HG02852 (cell line): Measurements from ENCODE around the gene LCE1C.

Experiments
- ATAC-seq: cut with Tn5 transposase; IDR thresholded peaks from one replicate; pipeline ENCODE4 v1.9.1; 2021; ENCODE audit warnings: mild to moderate bottlenecking, moderate library complexity; ENCODE audit not compliant: unreplicated experiment

The LCE1C gene

GRCh38 chr1:152806576-152806975 is at the start of gene LCE1C:
LCE1C (minus strand) TSS chr1:152806651; CDS start chr1:152805478, 1,173 bp downstream.
- ATAC-seq: no peak

DNA sequence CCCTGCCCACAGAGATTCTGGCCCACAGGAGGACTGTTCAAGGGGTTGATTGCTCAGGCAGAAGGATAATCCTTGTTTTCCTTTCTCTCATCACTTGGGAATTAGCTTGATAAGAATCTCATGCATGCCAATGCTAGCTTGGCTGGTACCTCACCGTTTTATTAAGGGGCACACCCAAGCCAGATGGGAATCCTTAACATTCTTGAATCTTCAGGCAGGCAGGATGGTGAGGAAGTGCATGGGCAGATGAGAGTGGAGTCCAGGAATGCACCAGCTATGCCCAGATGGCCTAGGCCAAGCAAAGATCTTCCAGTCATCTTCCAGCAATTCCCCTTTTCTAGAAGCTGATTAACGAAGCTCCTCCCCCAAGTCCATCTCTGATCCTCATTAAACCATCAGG is 49.2 kb upstream of the LCE1C start:
- ATAC-seq: no peak

GRCh38 chr1:152842556-152842955 is 36.1 kb upstream of the LCE1C start, which contains the start of gene LCE6A:
LCE6A (plus strand) TSS chr1:152842856; CDS start chr1:152843521, 665 bp downstream.
- ATAC-seq: no peak

DNA sequence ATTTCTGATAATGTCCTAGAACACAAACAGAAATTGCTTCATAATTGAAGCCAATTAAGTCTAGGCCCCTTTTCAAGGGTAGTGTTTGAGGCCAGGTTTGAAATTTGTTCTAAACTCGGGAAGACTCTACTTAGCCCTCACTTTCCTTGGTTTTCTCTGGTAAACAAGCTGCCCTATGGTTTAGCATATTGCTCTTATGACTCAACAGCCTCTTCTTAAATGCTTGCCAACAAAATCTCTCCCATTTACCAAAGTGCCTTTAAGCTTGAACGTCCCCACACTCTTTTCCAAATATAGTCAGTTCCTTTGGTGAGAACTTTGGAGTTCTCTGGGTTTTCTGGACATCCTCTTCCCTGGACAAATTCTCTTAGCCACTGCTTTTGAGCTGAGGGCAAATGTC is 30.4 kb upstream of the LCE1C start:
- no peak for ATAC-seq

DNA sequence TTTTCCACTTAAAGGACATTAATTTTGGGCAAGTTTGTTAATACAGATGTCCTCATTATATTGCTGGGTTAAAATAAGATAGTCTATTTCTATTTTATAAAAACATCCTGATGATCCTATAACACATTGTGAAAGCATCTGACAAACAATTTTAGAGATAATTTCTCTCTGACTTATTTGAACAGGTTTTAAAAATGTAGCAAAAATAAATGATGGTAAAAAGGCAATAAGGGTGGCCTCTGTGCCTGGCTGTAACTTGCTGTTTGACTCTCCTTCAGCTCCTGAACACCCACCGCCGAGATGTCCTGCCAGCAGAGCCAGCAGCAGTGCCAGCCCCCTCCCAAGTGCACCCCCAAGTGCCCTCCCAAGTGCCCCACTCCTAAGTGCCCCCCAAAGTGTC is 20.7 kb upstream of the LCE1C start, which contains the start of gene LCE1A:
Gene LCE1A, plus strand, starts transcription at position 301 of the 400 bp plus-strand sequence. Its CDS starts 0 bp downstream, at position 301.
- no peak for ATAC-seq

DNA sequence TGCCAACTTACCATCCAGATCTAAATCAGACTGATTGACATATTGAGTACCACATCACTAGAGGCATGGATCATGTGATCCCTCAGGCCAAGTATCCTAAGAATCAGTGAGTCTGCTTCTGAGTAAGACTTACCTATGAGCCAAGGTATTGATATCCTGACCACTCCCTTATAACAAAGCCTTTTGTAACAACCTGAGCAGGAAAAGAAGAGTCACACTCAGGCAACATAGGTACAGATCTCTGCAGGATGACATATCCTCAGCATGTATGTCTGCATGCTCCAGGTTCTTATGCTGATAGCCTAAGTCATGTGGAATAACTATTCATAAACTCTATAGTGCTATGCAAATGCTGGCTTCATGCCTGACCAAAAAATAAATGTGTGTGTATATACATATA is 18.5 kb upstream of the LCE1C start:
- ATAC-seq: no peak

- no peak for ATAC-seq
These were observed 16.8 kb upstream of the LCE1C start for GRCh38 chr1:152823294-152823693.

GRCh38 chr1:152817309-152817708 is 10.9 kb upstream of the LCE1C start:
- ATAC-seq: no peak

DNA sequence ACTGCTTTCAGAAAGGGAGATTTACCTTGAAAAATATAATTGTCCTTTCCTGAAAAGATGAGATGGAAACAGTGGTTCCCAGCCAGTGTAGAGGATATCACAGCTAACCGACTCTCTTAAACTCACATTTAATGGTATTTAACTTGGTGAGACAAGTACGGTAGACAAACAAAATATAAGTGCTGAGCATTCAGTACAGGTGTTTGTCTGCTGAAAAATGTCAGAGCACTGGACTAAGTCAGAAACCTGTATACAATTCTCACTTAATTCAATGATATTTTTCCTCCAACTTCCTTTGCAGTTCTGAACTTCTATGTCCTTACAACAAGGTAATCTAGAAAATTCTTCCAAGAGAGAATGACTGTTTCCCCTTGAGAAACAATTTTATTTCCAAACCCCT is 5.2 kb upstream of the LCE1C start, which contains the start of gene LCE1B:
Gene LCE1B, plus strand, starts transcription at position 301 of the 400 bp plus-strand sequence. CDS start 476 bp downstream, outside the sequence.
- no peak for ATAC-seq

DNA sequence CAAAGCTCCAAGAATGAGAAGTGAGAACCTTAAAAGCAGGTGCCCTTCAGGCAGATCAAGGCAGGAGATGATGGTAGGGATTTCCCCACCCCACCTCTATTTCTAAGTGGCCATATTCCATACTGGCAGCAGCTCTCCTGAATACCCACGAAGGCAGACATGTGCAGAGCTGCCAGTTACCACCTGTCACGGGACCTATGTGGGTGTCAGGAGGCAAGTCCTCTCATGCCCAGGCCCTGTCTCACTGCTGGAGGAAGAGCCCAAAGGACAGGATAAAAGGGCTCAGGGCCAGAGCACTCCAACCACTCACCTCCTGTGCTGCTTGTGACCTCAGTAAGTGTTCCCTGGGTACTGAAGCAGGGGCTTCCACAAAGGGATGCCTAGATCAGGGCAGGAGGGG is 4.6 kb upstream of the LCE1C start:
- no peak for ATAC-seq

DNA sequence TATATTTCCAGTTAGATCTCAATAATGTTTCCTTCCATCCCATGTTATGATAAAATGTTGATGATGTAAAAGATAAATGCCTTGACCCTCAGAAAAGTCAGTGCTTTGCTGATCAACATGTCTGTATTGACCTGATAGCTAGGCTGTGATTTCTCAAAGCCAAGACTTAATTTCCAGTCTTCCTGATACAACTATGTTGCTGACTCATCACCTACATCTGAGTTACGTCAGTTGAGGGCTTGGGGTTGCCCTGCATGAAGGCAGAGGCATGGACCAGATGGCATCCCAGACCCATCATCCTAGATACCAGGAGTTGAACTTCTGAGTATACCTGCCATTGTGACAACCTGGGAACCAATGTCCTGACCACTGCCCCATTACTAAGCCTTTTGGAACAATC is 5.1 kb downstream of the LCE1C start:
- ATAC-seq: no peak

GRCh38 chr1:152796421-152796820 is 10.0 kb downstream of the LCE1C start, which contains the start of gene LCE1D:
LCE1D (plus strand) TSS chr1:152796721; CDS start chr1:152797795, 1,074 bp downstream.
- no peak for ATAC-seq

GRCh38 chr1:152795686-152796085 is 10.8 kb downstream of the LCE1C start:
- no peak for ATAC-seq

GRCh38 chr1:152786077-152786476 is 20.4 kb downstream of the LCE1C start, which contains the start of gene LCE1E:
LCE1E (plus strand) TSS chr1:152786257; CDS start chr1:152787300, 1,043 bp downstream.
- ATAC-seq: no peak

DNA sequence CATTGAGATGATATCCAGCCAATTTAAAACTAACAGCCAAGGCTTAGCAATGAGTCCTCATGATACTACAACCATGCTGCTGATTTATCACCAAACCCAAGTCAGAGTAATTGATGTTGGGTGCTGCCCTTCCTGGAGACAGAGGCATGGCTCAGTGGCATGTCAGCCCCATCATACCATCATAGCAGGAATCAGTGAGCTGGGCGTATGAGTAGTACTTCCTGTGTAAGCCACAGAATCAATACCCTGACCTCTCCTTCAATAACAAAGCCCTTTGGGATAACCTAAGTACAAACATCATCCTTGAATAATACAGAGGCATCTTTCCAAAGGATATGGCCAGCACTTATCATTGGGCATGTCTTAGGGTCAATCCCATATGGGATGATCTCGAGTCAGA is 23.4 kb downstream of the LCE1C start:
- ATAC-seq: no peak

- ATAC-seq: no peak
These were observed 28.8 kb downstream of the LCE1C start for GRCh38 chr1:152777510-152778137.

DNA sequence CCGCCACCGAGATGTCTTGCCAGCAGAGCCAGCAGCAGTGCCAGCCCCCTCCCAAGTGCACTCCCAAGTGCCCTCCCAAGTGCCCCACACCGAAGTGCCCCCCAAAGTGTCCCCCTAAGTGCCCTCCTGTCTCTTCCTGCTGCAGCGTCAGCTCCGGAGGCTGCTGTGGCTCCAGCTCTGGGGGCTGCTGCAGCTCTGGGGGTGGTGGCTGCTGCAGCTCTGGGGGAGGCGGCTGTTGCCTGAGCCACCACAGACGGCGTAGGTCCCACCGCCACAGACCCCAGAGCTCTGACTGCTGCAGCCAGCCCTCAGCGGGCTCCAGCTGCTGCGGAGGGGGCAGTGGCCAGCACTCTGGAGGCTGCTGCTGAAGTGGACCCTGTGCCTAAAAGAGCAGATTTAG is 30.1 kb downstream of the LCE1C start:
- no peak for ATAC-seq

- ATAC-seq: no peak
These were observed 31.6 kb downstream of the LCE1C start, which contains the start of gene LCE1F for GRCh38 chr1:152774875-152775274. LCE1F (plus strand) TSS chr1:152775140; CDS start chr1:152776372, 1,232 bp downstream.

GRCh38 chr1:152770411-152770810 is 36.0 kb downstream of the LCE1C start:
- ATAC-seq: no peak

GRCh38 chr1:152768847-152769533 is 37.5 kb downstream of the LCE1C start:
- ATAC-seq: no peak

GRCh38 chr1:152761609-152762213 is 44.7 kb downstream of the LCE1C start:
- no peak for ATAC-seq
